ENCODE results near the gene OVCH1. TPM values are rescaled to one million over a fixed set of nuclear protein-coding genes. Genes with fewer than 3 reads are reported as not detected.

The OVCH1 gene
- total and polyA plus RNA-seq, 9 of the 15 experiments (the other 6 are each of a cell fraction or from before 2014, with no cell fraction given), result not detected

DNA sequence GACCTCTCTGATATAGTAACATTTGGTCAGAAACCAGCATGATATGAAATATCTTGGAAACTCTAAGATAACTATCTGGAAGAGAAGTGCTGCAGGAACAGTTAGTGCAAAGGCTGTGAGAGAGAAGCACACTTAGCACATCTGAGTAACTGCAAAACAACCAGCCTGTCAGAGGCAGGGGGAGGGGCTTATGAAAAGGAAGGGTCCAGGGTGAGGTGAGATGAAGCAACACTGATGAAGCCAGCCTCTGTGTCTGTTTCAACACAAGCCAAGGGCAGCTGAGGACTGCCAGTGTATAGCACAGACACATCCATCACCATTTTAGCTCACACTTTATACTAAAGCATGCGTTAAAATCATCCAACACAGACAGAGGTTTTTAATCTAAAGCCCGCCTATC is 37.4 kb upstream of the OVCH1 start:
- ATAC-seq, result no peak
- Histone ChIP-seq H3K4me1 (replicated peaks in 1 of 2; ENCODE audit: control insufficient read depth in 2 of 2, insufficient read depth in 2 of 2, low read length in 2 of 2) (no peaks in the 10 kb centered on the region), H3K27me3 (ENCODE audit: control insufficient read depth in 2 of 2, insufficient read depth in 2 of 2, low read length in 2 of 2) (no peaks in the 10 kb centered on the region), H3K9ac (ENCODE audit: insufficient read depth in 1 of 2, low read depth in 2 of 2, low read length in 2 of 2) (no peak overlapping the region), H3K9me3 (replicated peaks; ENCODE audit: control insufficient read depth, insufficient read depth, low read depth, low read length) (no peaks in the 10 kb centered on the region), H3K9me1 (ENCODE audit: control insufficient read depth, insufficient read depth, low read length) (no peaks in the 10 kb centered on the region), H2AFZ (ENCODE audit: low read depth, low read length) (no peak overlapping the region), H3K36me3 (ENCODE audit: control insufficient read depth, insufficient read depth, low read length) (no peaks in the 10 kb centered on the region), H3K27ac (ENCODE audit: extremely low read depth, low read depth, low read length) (no peak overlapping the region), H4K20me1 (replicated peaks; ENCODE audit: control insufficient read depth, insufficient read depth, low read length) (no peaks in the 10 kb centered on the region), H3K79me2 (ENCODE audit: control insufficient read depth, insufficient read depth, low read length) (no peaks in the 10 kb centered on the region), H3K4me2 (ENCODE audit: insufficient read depth, low read length) (no peak overlapping the region), H3K4me3 (no peak overlapping the region)
- DNase-seq (ENCODE audit: extremely low read depth in 1 of 4, low spot score in 3 of 4), result no peak
- POLR2A ChIA-PET, result no interaction called here
- CTCF ChIA-PET (ENCODE audit: low intra/inter-chr PET ratio), result no interaction called here
- BruUV-seq (replicated peaks), result no TSS peak
- in situ Hi-C loops (cut with MboI) (loop anchor here (25.0 kb wide), 1 partner anchor 1702 kb away; no protein-coding TSS in a partner anchor), intact Hi-C loops (cut with micrococcal nuclease) (no loop called here)
- 0% methylated on average over 2 of the region's 2 CpGs for WGBS (ENCODE audit: insufficient coverage, low coverage, missing lambda C conversion rate)
- FAIRE-seq, result no peak
- TF ChIP-seq, protein P1, sequence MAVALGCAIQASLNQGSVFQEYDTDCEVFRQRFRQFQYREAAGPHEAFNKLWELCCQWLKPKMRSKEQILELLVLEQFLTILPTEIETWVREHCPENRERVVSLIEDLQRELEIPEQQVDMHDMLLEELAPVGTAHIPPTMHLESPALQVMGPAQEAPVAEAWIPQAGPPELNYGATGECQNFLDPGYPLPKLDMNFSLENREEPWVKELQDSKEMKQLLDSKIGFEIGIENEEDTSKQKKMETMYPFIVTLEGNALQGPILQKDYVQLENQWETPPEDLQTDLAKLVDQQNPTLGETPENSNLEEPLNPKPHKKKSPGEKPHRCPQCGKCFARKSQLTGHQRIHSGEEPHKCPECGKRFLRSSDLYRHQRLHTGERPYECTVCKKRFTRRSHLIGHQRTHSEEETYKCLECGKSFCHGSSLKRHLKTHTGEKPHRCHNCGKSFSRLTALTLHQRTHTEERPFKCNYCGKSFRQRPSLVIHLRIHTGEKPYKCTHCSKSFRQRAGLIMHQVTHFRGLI (CRISPR knock-in tag; IDR thresholded peaks at IDR 0.05), result no peak
- TF ChIP-seq ZFP30 (CRISPR knock-in tag; IDR thresholded peaks at IDR 0.05; ENCODE audit: borderline replicate concordance) (no peak), HCFC1 (IDR thresholded peaks at IDR 0.05; ENCODE audit: low read depth, low read length) (no peak), SOX6 (IDR thresholded peaks at IDR 0.05) (no peak), CTBP1 (IDR thresholded peaks at IDR 0.05; ENCODE audit: borderline replicate concordance) (no peak), KAT7 (CRISPR knock-in tag; IDR thresholded peaks at IDR 0.05; ENCODE audit: borderline replicate concordance) (no peak), BRF2 (IDR thresholded peaks at IDR 0.05; ENCODE audit: borderline replicate concordance, insufficient read depth, insufficient read length) (no peak), NFATC3 (IDR thresholded peaks at IDR 0.05) (no peak), CCAR2 (IDR thresholded peaks at IDR 0.05; ENCODE audit: low read depth, low read length) (no peak)
- TF ChIP-seq, protein P2, sequence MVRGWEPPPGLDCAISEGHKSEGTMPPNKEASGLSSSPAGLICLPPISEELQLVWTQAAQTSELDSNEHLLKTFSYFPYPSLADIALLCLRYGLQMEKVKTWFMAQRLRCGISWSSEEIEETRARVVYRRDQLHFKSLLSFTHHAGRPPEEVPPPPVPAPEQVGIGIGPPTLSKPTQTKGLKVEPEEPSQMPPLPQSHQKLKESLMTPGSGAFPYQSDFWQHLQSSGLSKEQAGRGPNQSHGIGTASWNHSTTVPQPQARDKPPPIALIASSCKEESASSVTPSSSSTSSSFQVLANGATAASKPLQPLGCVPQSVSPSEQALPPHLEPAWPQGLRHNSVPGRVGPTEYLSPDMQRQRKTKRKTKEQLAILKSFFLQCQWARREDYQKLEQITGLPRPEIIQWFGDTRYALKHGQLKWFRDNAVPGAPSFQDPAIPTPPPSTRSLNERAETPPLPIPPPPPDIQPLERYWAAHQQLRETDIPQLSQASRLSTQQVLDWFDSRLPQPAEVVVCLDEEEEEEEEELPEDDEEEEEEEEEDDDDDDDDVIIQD (CRISPR knock-in tag; IDR thresholded peaks at IDR 0.05), result no peak
- TF ChIP-seq, protein P3, sequence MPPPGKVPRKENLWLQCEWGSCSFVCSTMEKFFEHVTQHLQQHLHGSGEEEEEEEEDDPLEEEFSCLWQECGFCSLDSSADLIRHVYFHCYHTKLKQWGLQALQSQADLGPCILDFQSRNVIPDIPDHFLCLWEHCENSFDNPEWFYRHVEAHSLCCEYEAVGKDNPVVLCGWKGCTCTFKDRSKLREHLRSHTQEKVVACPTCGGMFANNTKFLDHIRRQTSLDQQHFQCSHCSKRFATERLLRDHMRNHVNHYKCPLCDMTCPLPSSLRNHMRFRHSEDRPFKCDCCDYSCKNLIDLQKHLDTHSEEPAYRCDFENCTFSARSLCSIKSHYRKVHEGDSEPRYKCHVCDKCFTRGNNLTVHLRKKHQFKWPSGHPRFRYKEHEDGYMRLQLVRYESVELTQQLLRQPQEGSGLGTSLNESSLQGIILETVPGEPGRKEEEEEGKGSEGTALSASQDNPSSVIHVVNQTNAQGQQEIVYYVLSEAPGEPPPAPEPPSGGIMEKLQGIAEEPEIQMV (tag; conservative IDR thresholded peaks at IDR 0.05; ENCODE audit: low read depth), result no peak
- TF ChIP-seq, protein P4, sequence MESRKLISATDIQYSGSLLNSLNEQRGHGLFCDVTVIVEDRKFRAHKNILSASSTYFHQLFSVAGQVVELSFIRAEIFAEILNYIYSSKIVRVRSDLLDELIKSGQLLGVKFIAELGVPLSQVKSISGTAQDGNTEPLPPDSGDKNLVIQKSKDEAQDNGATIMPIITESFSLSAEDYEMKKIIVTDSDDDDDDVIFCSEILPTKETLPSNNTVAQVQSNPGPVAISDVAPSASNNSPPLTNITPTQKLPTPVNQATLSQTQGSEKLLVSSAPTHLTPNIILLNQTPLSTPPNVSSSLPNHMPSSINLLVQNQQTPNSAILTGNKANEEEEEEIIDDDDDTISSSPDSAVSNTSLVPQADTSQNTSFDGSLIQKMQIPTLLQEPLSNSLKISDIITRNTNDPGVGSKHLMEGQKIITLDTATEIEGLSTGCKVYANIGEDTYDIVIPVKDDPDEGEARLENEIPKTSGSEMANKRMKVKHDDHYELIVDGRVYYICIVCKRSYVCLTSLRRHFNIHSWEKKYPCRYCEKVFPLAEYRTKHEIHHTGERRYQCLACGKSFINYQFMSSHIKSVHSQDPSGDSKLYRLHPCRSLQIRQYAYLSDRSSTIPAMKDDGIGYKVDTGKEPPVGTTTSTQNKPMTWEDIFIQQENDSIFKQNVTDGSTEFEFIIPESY (CRISPR knock-in tag; IDR thresholded peaks at IDR 0.05), result no peak
- TF ChIP-seq, protein P5, sequence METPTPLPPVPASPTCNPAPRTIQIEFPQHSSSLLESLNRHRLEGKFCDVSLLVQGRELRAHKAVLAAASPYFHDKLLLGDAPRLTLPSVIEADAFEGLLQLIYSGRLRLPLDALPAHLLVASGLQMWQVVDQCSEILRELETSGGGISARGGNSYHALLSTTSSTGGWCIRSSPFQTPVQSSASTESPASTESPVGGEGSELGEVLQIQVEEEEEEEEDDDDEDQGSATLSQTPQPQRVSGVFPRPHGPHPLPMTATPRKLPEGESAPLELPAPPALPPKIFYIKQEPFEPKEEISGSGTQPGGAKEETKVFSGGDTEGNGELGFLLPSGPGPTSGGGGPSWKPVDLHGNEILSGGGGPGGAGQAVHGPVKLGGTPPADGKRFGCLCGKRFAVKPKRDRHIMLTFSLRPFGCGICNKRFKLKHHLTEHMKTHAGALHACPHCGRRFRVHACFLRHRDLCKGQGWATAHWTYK (CRISPR knock-in tag; IDR thresholded peaks at IDR 0.05), result no peak

Data from K562 (cell line).